WTC11 (cell line): ENCODE results near the gene WDR7.

Source experiments
- ATF1 ChIP-seq: sonication (generic); formaldehyde crosslinking; IDR thresholded peaks from 2 replicates; pipeline ENCODE4 v1.8.1; 2023; ENCODE audit warnings: mild to moderate bottlenecking, moderate library complexity, missing genetic modification reagents
- FOXP1 ChIP-seq: sonication (generic); formaldehyde crosslinking; IDR thresholded peaks from 2 replicates; pipeline ENCODE4 v1.8.0; 2022; ENCODE audit warnings: missing genetic modification reagents, mild to moderate bottlenecking, moderate library complexity, borderline replicate concordance
- TF ChIP-seq, protein P1 (sequence below): fragments of 200-600 bp; IDR thresholded peaks from 2 replicates; pipeline ENCODE4 v1.8.0; 2022; ENCODE audit warnings: antibody characterized with exemption
- TF ChIP-seq, protein P2 (sequence below): sonication (generic); formaldehyde crosslinking; IDR thresholded peaks from 2 replicates; pipeline ENCODE4 v1.8.0; 2022; ENCODE audit warnings: missing genetic modification reagents
- TF ChIP-seq, protein P3 (sequence below): sonication (generic); formaldehyde crosslinking; conservative IDR thresholded peaks from 2 replicates; pipeline ENCODE4 v1.8.1; 2022; ENCODE audit warnings: mild to moderate bottlenecking, missing genetic modification reagents

DNA sequence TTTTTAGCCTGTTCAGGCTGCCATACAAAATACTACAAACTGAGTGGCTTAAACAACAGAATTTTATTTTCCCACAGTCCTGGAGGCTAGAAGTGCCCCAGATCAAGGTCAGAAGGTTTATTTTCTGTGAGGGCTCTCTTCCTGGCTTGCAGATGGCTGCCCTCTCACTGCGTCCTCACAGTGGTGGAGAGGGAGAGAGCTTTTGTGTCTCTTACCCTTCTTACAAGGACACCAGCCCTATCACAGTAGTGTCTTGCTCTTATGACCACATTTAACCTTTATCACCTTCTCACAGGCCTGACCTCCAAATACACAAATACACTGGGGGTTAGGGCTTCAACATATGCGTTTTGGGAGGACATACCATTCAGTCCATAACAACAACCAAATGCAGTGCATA, 11.7 kb downstream of the WDR7 start:
- TF ChIP-seq, protein P1, sequence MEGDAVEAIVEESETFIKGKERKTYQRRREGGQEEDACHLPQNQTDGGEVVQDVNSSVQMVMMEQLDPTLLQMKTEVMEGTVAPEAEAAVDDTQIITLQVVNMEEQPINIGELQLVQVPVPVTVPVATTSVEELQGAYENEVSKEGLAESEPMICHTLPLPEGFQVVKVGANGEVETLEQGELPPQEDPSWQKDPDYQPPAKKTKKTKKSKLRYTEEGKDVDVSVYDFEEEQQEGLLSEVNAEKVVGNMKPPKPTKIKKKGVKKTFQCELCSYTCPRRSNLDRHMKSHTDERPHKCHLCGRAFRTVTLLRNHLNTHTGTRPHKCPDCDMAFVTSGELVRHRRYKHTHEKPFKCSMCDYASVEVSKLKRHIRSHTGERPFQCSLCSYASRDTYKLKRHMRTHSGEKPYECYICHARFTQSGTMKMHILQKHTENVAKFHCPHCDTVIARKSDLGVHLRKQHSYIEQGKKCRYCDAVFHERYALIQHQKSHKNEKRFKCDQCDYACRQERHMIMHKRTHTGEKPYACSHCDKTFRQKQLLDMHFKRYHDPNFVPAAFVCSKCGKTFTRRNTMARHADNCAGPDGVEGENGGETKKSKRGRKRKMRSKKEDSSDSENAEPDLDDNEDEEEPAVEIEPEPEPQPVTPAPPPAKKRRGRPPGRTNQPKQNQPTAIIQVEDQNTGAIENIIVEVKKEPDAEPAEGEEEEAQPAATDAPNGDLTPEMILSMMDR, result no peak
- TF ChIP-seq, protein P2, sequence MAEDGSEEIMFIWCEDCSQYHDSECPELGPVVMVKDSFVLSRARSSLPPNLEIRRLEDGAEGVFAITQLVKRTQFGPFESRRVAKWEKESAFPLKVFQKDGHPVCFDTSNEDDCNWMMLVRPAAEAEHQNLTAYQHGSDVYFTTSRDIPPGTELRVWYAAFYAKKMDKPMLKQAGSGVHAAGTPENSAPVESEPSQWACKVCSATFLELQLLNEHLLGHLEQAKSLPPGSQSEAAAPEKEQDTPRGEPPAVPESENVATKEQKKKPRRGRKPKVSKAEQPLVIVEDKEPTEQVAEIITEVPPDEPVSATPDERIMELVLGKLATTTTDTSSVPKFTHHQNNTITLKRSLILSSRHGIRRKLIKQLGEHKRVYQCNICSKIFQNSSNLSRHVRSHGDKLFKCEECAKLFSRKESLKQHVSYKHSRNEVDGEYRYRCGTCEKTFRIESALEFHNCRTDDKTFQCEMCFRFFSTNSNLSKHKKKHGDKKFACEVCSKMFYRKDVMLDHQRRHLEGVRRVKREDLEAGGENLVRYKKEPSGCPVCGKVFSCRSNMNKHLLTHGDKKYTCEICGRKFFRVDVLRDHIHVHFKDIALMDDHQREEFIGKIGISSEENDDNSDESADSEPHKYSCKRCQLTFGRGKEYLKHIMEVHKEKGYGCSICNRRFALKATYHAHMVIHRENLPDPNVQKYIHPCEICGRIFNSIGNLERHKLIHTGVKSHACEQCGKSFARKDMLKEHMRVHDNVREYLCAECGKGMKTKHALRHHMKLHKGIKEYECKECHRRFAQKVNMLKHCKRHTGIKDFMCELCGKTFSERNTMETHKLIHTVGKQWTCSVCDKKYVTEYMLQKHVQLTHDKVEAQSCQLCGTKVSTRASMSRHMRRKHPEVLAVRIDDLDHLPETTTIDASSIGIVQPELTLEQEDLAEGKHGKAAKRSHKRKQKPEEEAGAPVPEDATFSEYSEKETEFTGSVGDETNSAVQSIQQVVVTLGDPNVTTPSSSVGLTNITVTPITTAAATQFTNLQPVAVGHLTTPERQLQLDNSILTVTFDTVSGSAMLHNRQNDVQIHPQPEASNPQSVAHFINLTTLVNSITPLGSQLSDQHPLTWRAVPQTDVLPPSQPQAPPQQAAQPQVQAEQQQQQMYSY (CRISPR knock-in tag), result no peak
- TF ChIP-seq, protein P3, sequence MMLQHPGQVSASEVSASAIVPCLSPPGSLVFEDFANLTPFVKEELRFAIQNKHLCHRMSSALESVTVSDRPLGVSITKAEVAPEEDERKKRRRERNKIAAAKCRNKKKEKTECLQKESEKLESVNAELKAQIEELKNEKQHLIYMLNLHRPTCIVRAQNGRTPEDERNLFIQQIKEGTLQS (CRISPR knock-in tag), result no peak
- TF ChIP-seq FOXP1 (CRISPR knock-in tag), result no peak
- no peak for TF ChIP-seq ATF1
